Activated CD4-positive, alpha-beta T cell treated with anti-CD3 and anti-CD28 coated beads, Interleukin-2, amount 10 ng/mL, durations not matched to agents 7 days and 5 days (primary cell): ENCODE data around the gene PEX14. TPM values are rescaled to one million over a fixed set of nuclear protein-coding genes. Genes with fewer than 3 reads are reported as not detected.

Experiments used
- CTCF ChIA-PET: fragments of 350-600 bp; sonication (Branson Sonifier 250); formaldehyde crosslinking; loops from one replicate; lab custom pipeline; 2021; ENCODE audit warnings: antibody characterized with exemption; lab: Charles Lee
- POLR2A ChIA-PET: fragments of 350-600 bp; sonication (Branson Sonifier 250); formaldehyde crosslinking; loops from one replicate; lab custom pipeline; 2021; ENCODE audit warnings: antibody characterized with exemption; lab: Charles Lee
- DNase-seq: peaks from one replicate; pipeline ENCODE4 v3.0.0-alpha.2; 2020
- H3K27ac Mint-ChIP-seq: one replicate; pipeline ENCODE4 v1.8.0; 2021; ENCODE audit warnings: mild to moderate bottlenecking, moderate library complexity, mixed read lengths
- H3K27me3 Mint-ChIP-seq: one replicate; pipeline ENCODE4 v1.8.0; 2021; ENCODE audit warnings: mixed read lengths
- H3K36me3 Mint-ChIP-seq: one replicate; pipeline ENCODE4 v1.8.0; 2021; ENCODE audit warnings: low read depth, mixed read lengths
- H3K4me1 Mint-ChIP-seq: one replicate; pipeline ENCODE4 v1.8.0; 2021; ENCODE audit warnings: mixed read lengths
- H3K4me3 Mint-ChIP-seq: one replicate; pipeline ENCODE4 v1.8.0; 2021; ENCODE audit warnings: mild to moderate bottlenecking, moderate library complexity, mixed read lengths
- H3K9me3 Mint-ChIP-seq: one replicate; pipeline ENCODE4 v1.8.0; 2021; ENCODE audit warnings: mixed read lengths
- total RNA-seq, 2 experiments: library from RNA; stranded (reverse); gene quantifications; one replicate each; pipeline ENCODE4 v1.2.3, GENCODE V29; 2021

Gene PEX14
- total RNA-seq, 2 experiments from 2014 or later, result 23.4 to 24.4 TPM

GRCh38 chr1:10665930-10666850, 191.4 kb downstream of the PEX14 start:
- Mint-ChIP-seq H3K4me1 (no peaks in the 10 kb centered on the region), H3K27me3 (no peaks in the 10 kb centered on the region), H3K27ac (no peak overlapping the region), H3K4me3 (no peak overlapping the region), H3K9me3 (no peaks in the 10 kb centered on the region), H3K36me3 (no peaks in the 10 kb centered on the region)
- POLR2A ChIA-PET, result no interaction called here
- CTCF ChIA-PET, result no interaction called here
- DNase-seq, result no peak

- Mint-ChIP-seq H3K36me3 (no peaks in the 10 kb centered on the region), H3K27ac (no peak overlapping the region), H3K4me1 (no peaks in the 10 kb centered on the region), H3K27me3 (no peaks in the 10 kb centered on the region), H3K4me3 (no peak overlapping the region), H3K9me3 (no peaks in the 10 kb centered on the region)
- CTCF ChIA-PET, result no interaction called here
- no peak for DNase-seq
- POLR2A ChIA-PET, result interaction anchor here (0.6 kb wide), 1 partner anchor 115 kb away, joined by 4 read pairs; no protein-coding TSS in a partner anchor
Measured at GRCh38 chr1:10667861-10668761, 193.4 kb downstream of the PEX14 start.

GRCh38 chr1:10669570-10669969, 194.8 kb downstream of the PEX14 start:
- Mint-ChIP-seq H3K27ac (no peak overlapping the region), H3K9me3 (no peaks in the 10 kb centered on the region), H3K4me3 (no peak overlapping the region), H3K36me3 (no peaks in the 10 kb centered on the region), H3K27me3 (no peaks in the 10 kb centered on the region), H3K4me1 (no peaks in the 10 kb centered on the region)
- DNase-seq, result no peak
- CTCF ChIA-PET, result no interaction called here
- POLR2A ChIA-PET, result no interaction called here

- Mint-ChIP-seq H3K9me3 (no peaks in the 10 kb centered on the region), H3K4me3 (no peak overlapping the region), H3K27me3 (no peaks in the 10 kb centered on the region), H3K27ac (no peak overlapping the region), H3K4me1 (no peaks in the 10 kb centered on the region), H3K36me3 (no peaks in the 10 kb centered on the region)
- DNase-seq, result no peak
- POLR2A ChIA-PET, result no interaction called here
- CTCF ChIA-PET, result no interaction called here
Measured at GRCh38 chr1:10670190-10670589, 195.4 kb downstream of the PEX14 start.

GRCh38 chr1:10671090-10671489, 196.3 kb downstream of the PEX14 start:
- Mint-ChIP-seq H3K9me3 (no peaks in the 10 kb centered on the region), H3K4me1 (peaks cover under 1% of the 10 kb centered on the region), H3K36me3 (no peaks in the 10 kb centered on the region), H3K27ac (no peak overlapping the region), H3K27me3 (no peaks in the 10 kb centered on the region), H3K4me3 (no peak overlapping the region)
- ChIA-PET POLR2A (no interaction called here), CTCF (no interaction called here)
- DNase-seq, result no peak

GRCh38 chr1:10671622-10672342, 197.0 kb downstream of the PEX14 start:
- H3K4me1 Mint-ChIP-seq, result peaks cover 2% of the 10 kb centered on the region
- H3K36me3 Mint-ChIP-seq, result no peaks in the 10 kb centered on the region
- ChIA-PET CTCF (no interaction called here), POLR2A (no interaction called here)
- no peak overlapping the region for H3K4me3 Mint-ChIP-seq
- no peak for DNase-seq
- H3K27me3 Mint-ChIP-seq, result no peaks in the 10 kb centered on the region
- H3K9me3 Mint-ChIP-seq, result no peaks in the 10 kb centered on the region
- H3K27ac Mint-ChIP-seq, result no peak overlapping the region

- no peak overlapping the region for H3K27ac Mint-ChIP-seq
- CTCF ChIA-PET, result interaction anchor here (0.8 kb wide), 1 partner anchor 297 kb away, joined by 3 read pairs; no protein-coding TSS in a partner anchor
- POLR2A ChIA-PET, result no interaction called here
Measured at GRCh38 chr1:10672343-10673050, 197.7 kb downstream of the PEX14 start.

GRCh38 chr1:10673109-10673711, 198.5 kb downstream of the PEX14 start:
- no peak overlapping the region for H3K27ac Mint-ChIP-seq
- DNase-seq, result no peak
- H3K9me3 Mint-ChIP-seq, result no peaks in the 10 kb centered on the region
- no peaks in the 10 kb centered on the region for H3K36me3 Mint-ChIP-seq
- no peaks in the 10 kb centered on the region for H3K27me3 Mint-ChIP-seq
- peaks cover 2% of the 10 kb centered on the region for H3K4me1 Mint-ChIP-seq
- CTCF ChIA-PET, result interaction anchor here (0.8 kb wide), 1 partner anchor 296 kb away, joined by 3 read pairs; no protein-coding TSS in a partner anchor
- H3K4me3 Mint-ChIP-seq, result no peak overlapping the region
- POLR2A ChIA-PET, result no interaction called here

More at GRCh38 chr1:10672343-10673050, 197.7 kb downstream of the PEX14 start:
- H3K4me1 Mint-ChIP-seq, result peaks cover 2% of the 10 kb centered on the region
- no peak overlapping the region for H3K4me3 Mint-ChIP-seq
- no peaks in the 10 kb centered on the region for H3K27me3 Mint-ChIP-seq
- no peaks in the 10 kb centered on the region for H3K36me3 Mint-ChIP-seq
- no peak for DNase-seq
- H3K9me3 Mint-ChIP-seq, result no peaks in the 10 kb centered on the region

GRCh38 chr1:10674222-10674621, 199.5 kb downstream of the PEX14 start:
- no peak overlapping the region for H3K4me3 Mint-ChIP-seq
- H3K4me1 Mint-ChIP-seq, result peaks cover 2% of the 10 kb centered on the region
- POLR2A ChIA-PET, result no interaction called here
- H3K9me3 Mint-ChIP-seq, result no peaks in the 10 kb centered on the region
- no peaks in the 10 kb centered on the region for H3K36me3 Mint-ChIP-seq
- no peaks in the 10 kb centered on the region for H3K27me3 Mint-ChIP-seq
- no peak overlapping the region for H3K27ac Mint-ChIP-seq
- CTCF ChIA-PET, result interaction anchor here (0.8 kb wide), 1 partner anchor 122 kb away, joined by 6 read pairs; no protein-coding TSS in a partner anchor
- no peak for DNase-seq

GRCh38 chr1:10674700-10675609, 200.2 kb downstream of the PEX14 start:
- ChIA-PET CTCF (interaction anchor here (0.8 kb wide), 1 partner anchor 123 kb away, joined by 6 read pairs; no protein-coding TSS in a partner anchor), POLR2A (no interaction called here)
- H3K27ac Mint-ChIP-seq, result no peak overlapping the region
- no peaks in the 10 kb centered on the region for H3K27me3 Mint-ChIP-seq
- no peaks in the 10 kb centered on the region for H3K36me3 Mint-ChIP-seq
- no peak overlapping the region for H3K4me3 Mint-ChIP-seq
- no peak for DNase-seq
- peaks cover 2% of the 10 kb centered on the region for H3K4me1 Mint-ChIP-seq
- H3K9me3 Mint-ChIP-seq, result no peaks in the 10 kb centered on the region

- Mint-ChIP-seq H3K4me3 (no peak overlapping the region), H3K4me1 (peaks cover 2% of the 10 kb centered on the region), H3K27ac (no peak overlapping the region), H3K36me3 (no peaks in the 10 kb centered on the region), H3K9me3 (no peaks in the 10 kb centered on the region), H3K27me3 (no peaks in the 10 kb centered on the region)
- ChIA-PET CTCF (interaction anchor here (0.6 kb wide), 1 partner anchor 214 kb away, joined by 4 read pairs; no protein-coding TSS in a partner anchor), POLR2A (no interaction called here)
- DNase-seq, result no peak
Measured at GRCh38 chr1:10675813-10676212, 201.1 kb downstream of the PEX14 start.
